Trophoblast cell (in vitro differentiated cells and primary cell): ENCODE results near the gene COQ9.

ENCODE experiments used
- DNase-seq, 2 donors: peaks; one replicate each; pipeline ENCODE4 v3.0.0-alpha.2; 2016
- H2AFZ ChIP-seq: 2 replicates; pipeline ENCODE4 v1.6.1; 2013; ENCODE audit warnings: low read length, moderate library complexity, mild to moderate bottlenecking; ENCODE audit not compliant: insufficient read depth, poor library complexity
- H2AK5ac ChIP-seq: 2 replicates; pipeline ENCODE4 v1.6.1; 2013; ENCODE audit warnings: mild to moderate bottlenecking, low read length
- H2BK120ac ChIP-seq: 2 replicates; pipeline ENCODE4 v1.6.1; 2013; ENCODE audit warnings: low read length, mild to moderate bottlenecking, moderate library complexity; ENCODE audit not compliant: insufficient read depth, poor library complexity
- H2BK12ac ChIP-seq: 2 replicates; pipeline ENCODE4 v1.6.1; 2013; ENCODE audit warnings: mild to moderate bottlenecking, low read length, moderate library complexity
- H2BK5ac ChIP-seq: 2 replicates; pipeline ENCODE4 v1.6.1; 2013; ENCODE audit warnings: low read length, low read depth, moderate library complexity, mild to moderate bottlenecking; ENCODE audit not compliant: poor library complexity
- H3K14ac ChIP-seq: 2 replicates; pipeline ENCODE4 v1.6.1; 2013; ENCODE audit warnings: mild to moderate bottlenecking, low read length
- H3K18ac ChIP-seq: 2 replicates; pipeline ENCODE4 v1.6.1; 2013; ENCODE audit warnings: mild to moderate bottlenecking, low read length
- H3K23ac ChIP-seq: 2 replicates; pipeline ENCODE4 v1.6.1; 2013; ENCODE audit warnings: low read length
- H3K27ac ChIP-seq: 2 replicates; pipeline ENCODE4 v1.5.1; 2013; ENCODE audit warnings: low read depth, mild to moderate bottlenecking, inconsistent platforms, low read length, moderate library complexity
- H3K27me3 ChIP-seq: 2 replicates; pipeline ENCODE4 v1.6.1; 2013; ENCODE audit warnings: inconsistent platforms, mild to moderate bottlenecking, low read length, moderate library complexity; ENCODE audit not compliant: insufficient read depth
- H3K36me3 ChIP-seq, 2 experiments: 1 replicate in 1 of 2; 2 replicates in 1 of 2; pipeline ENCODE4 v1.6.1; 2013; ENCODE audit warnings: low read length in 2 of 2, mild to moderate bottlenecking in 2 of 2, moderate library complexity in 1 of 2; ENCODE audit not compliant: insufficient read depth in 2 of 2, control insufficient read depth in 1 of 2
- H3K4ac ChIP-seq: 2 replicates; pipeline ENCODE4 v1.6.1; 2013; ENCODE audit warnings: low read depth, mild to moderate bottlenecking, low read length, moderate library complexity
- H3K4me1 ChIP-seq, 2 experiments: 1 replicate in 1 of 2; 2 replicates in 1 of 2; pipeline ENCODE4 v1.6.1; 2013; ENCODE audit warnings: low read length in 2 of 2, mild to moderate bottlenecking in 2 of 2, moderate library complexity in 1 of 2; ENCODE audit not compliant: insufficient read depth in 2 of 2, control insufficient read depth in 1 of 2
- H3K4me2 ChIP-seq: 2 replicates; pipeline ENCODE4 v1.6.1; 2013; ENCODE audit warnings: inconsistent platforms, mild to moderate bottlenecking, low read length, moderate library complexity
- H3K4me3 ChIP-seq: 2 replicates; pipeline ENCODE4 v1.5.1; 2013; ENCODE audit warnings: mild to moderate bottlenecking, low read depth, low read length, inconsistent platforms
- H3K79me1 ChIP-seq: one replicate; pipeline ENCODE4 v1.6.1; 2013; ENCODE audit warnings: low read length
- H3K79me2 ChIP-seq: 2 replicates; pipeline ENCODE4 v1.6.1; 2013; ENCODE audit warnings: low read length, mild to moderate bottlenecking; ENCODE audit not compliant: control insufficient read depth, insufficient read depth, poor library complexity
- H3K9ac ChIP-seq: 2 replicates; pipeline ENCODE4 v1.6.1; 2013; ENCODE audit warnings: mild to moderate bottlenecking, low read length
- H3K9me3 ChIP-seq: 2 replicates; pipeline ENCODE4 v1.6.1; 2013; ENCODE audit warnings: low read depth, mild to moderate bottlenecking, control low read depth, inconsistent platforms, low read length; ENCODE audit not compliant: insufficient read depth
- H4K12ac ChIP-seq: 2 replicates; pipeline ENCODE4 v1.6.1; 2013; ENCODE audit warnings: low read depth, mild to moderate bottlenecking, low read length, moderate library complexity
- H4K8ac ChIP-seq: 2 replicates; pipeline ENCODE4 v1.6.1; 2013; ENCODE audit warnings: low read depth, mild to moderate bottlenecking, low read length, moderate library complexity
- H4K91ac ChIP-seq: one replicate; pipeline ENCODE4 v1.6.1; 2013; ENCODE audit warnings: low read depth, mild to moderate bottlenecking, low read length, moderate library complexity
- WGBS: extraction: QIAGEN DNeasy Blood & Tissue Kit; methylation state at CpG from one replicate; pipeline ENCODE4 v1.1.7; 2013; ENCODE audit warnings: missing lambda C conversion rate; ENCODE audit not compliant: insufficient read length, insufficient coverage; ENCODE audit errors: extremely low coverage; 5-methylcytosine and 5-hydroxymethylcytosine counted together

COQ9 gene

GRCh38 chr16:57501492-57501891 lies 54.2 kb downstream of the COQ9 start:
- no CpG with 5 or more reads among the region's 7 CpGs for WGBS
- no peak overlapping the region for H3K4me2 ChIP-seq
- H3K14ac ChIP-seq: peak overlapping the region; percentile 65
- peak overlapping the region; percentile 44 for H2BK120ac ChIP-seq
- no peak for DNase-seq
- H3K27ac ChIP-seq: peak overlapping the region; percentile 89
- peak overlapping the region; percentile 64 for H2BK12ac ChIP-seq
- peaks cover 7% of the 10 kb centered on the region for H3K79me2 ChIP-seq
- peak overlapping the region; percentile 62 for H2AK5ac ChIP-seq
- peak overlapping the region; percentile 38 for H2AFZ ChIP-seq
- no peaks in the 10 kb centered on the region for H3K27me3 ChIP-seq
- no peaks in the 10 kb centered on the region for H3K9me3 ChIP-seq
- H3K36me3 ChIP-seq: no peaks in the 10 kb centered on the region
- H3K4me1 ChIP-seq: peaks cover 23 to 28% of the 10 kb centered on the region in 2 experiments
- no peak overlapping the region for H3K4me3 ChIP-seq
- no peak overlapping the region for H3K23ac ChIP-seq
- peak overlapping the region; percentile 35 for H3K4ac ChIP-seq
- peak overlapping the region; percentile 94 for H3K18ac ChIP-seq
- no peak overlapping the region for H3K9ac ChIP-seq
- peak overlapping the region; percentile 55 for H4K8ac ChIP-seq
- H4K12ac ChIP-seq: no peak overlapping the region
- H2BK5ac ChIP-seq: peak overlapping the region; percentile 83
- peak overlapping the region; percentile 95 for H4K91ac ChIP-seq
- H3K79me1 ChIP-seq: peaks cover 55% of the 10 kb centered on the region

GRCh38 chr16:57502048-57502775 lies 54.9 kb downstream of the COQ9 start:
- Histone ChIP-seq H4K8ac (no peak overlapping the region), H3K4me1 (peaks cover 28 to 35% of the 10 kb centered on the region in 2 experiments), H3K79me1 (peaks cover 62% of the 10 kb centered on the region), H3K4me3 (no peak overlapping the region), H3K36me3 (no peaks in the 10 kb centered on the region), H3K9ac (no peak overlapping the region), H2AFZ (no peak overlapping the region), H2AK5ac (peak overlapping the region; percentile 28), H2BK5ac (peak overlapping the region; percentile 18), H2BK120ac (peak overlapping the region; percentile 27), H3K4ac (no peak overlapping the region), H4K12ac (no peak overlapping the region), H3K23ac (no peak overlapping the region), H3K27ac (no peak overlapping the region), H3K9me3 (no peaks in the 10 kb centered on the region), H4K91ac (peak overlapping the region; percentile 78), H3K79me2 (peaks cover 11% of the 10 kb centered on the region), H3K14ac (peak overlapping the region; percentile 4), H3K27me3 (no peaks in the 10 kb centered on the region), H2BK12ac (peak overlapping the region; percentile 70), H3K4me2 (no peak overlapping the region), H3K18ac (no peak overlapping the region)
- no CpG with 5 or more reads among the region's 12 CpGs for WGBS
- DNase-seq: no peak

GRCh38 chr16:57503366-57503765 lies 56.1 kb downstream of the COQ9 start:
- H3K4me2 ChIP-seq: no peak overlapping the region
- no peak overlapping the region for H3K23ac ChIP-seq
- no peak for DNase-seq
- H2AK5ac ChIP-seq: peak overlapping the region; percentile 36
- no peak overlapping the region for H3K9ac ChIP-seq
- H4K12ac ChIP-seq: no peak overlapping the region
- no peak overlapping the region for H3K4me3 ChIP-seq
- no peaks in the 10 kb centered on the region for H3K36me3 ChIP-seq
- peak overlapping the region; percentile 37 for H2BK12ac ChIP-seq
- H3K27ac ChIP-seq: no peak overlapping the region
- no peak overlapping the region for H2AFZ ChIP-seq
- H3K4ac ChIP-seq: no peak overlapping the region
- H3K18ac ChIP-seq: no peak overlapping the region
- no peak overlapping the region for H2BK5ac ChIP-seq
- peak overlapping the region; percentile 62 for H4K91ac ChIP-seq
- H2BK120ac ChIP-seq: peak overlapping the region; percentile 3
- no peaks in the 10 kb centered on the region for H3K27me3 ChIP-seq
- WGBS: no CpG with 5 or more reads among the region's 15 CpGs
- H3K14ac ChIP-seq: peak overlapping the region; percentile 16
- H3K79me2 ChIP-seq: peaks cover 16% of the 10 kb centered on the region
- H3K4me1 ChIP-seq: peaks cover 38 to 45% of the 10 kb centered on the region in 2 experiments
- H3K79me1 ChIP-seq: peaks cover 70% of the 10 kb centered on the region
- H3K9me3 ChIP-seq: no peaks in the 10 kb centered on the region
- H4K8ac ChIP-seq: no peak overlapping the region

GRCh38 chr16:57504001-57504400 lies 56.7 kb downstream of the COQ9 start:
- Histone ChIP-seq H3K27ac (no peak overlapping the region), H2AK5ac (peak overlapping the region; percentile 3), H3K36me3 (no peaks in the 10 kb centered on the region), H3K9me3 (no peaks in the 10 kb centered on the region), H3K23ac (no peak overlapping the region), H4K8ac (no peak overlapping the region), H2BK5ac (no peak overlapping the region), H3K79me1 (peaks cover 74% of the 10 kb centered on the region), H3K4me3 (no peak overlapping the region), H4K12ac (no peak overlapping the region), H2BK120ac (peak overlapping the region; percentile 28), H4K91ac (peak overlapping the region; percentile 32), H3K9ac (no peak overlapping the region), H3K27me3 (no peaks in the 10 kb centered on the region), H3K14ac (peak overlapping the region; percentile 8), H3K4me1 (peaks cover 44 to 50% of the 10 kb centered on the region in 2 experiments), H3K4ac (no peak overlapping the region), H3K79me2 (peaks cover 20% of the 10 kb centered on the region), H2AFZ (no peak overlapping the region), H2BK12ac (peak overlapping the region; percentile 37), H3K18ac (peak overlapping the region; percentile 2), H3K4me2 (no peak overlapping the region)
- DNase-seq: no peak
- WGBS: no CpG with 5 or more reads among the region's 6 CpGs
